Measurements from ENCODE around the gene MID2. TPM values are rescaled to one million over a fixed set of nuclear protein-coding genes. Genes with fewer than 3 reads are reported as not detected.
"Not testable (repeated sequence)": the region's sequence is repeated elsewhere in the genome, so short reads cannot be mapped to it uniquely, and the experiment has no call there.

Gene MID2, protein sequence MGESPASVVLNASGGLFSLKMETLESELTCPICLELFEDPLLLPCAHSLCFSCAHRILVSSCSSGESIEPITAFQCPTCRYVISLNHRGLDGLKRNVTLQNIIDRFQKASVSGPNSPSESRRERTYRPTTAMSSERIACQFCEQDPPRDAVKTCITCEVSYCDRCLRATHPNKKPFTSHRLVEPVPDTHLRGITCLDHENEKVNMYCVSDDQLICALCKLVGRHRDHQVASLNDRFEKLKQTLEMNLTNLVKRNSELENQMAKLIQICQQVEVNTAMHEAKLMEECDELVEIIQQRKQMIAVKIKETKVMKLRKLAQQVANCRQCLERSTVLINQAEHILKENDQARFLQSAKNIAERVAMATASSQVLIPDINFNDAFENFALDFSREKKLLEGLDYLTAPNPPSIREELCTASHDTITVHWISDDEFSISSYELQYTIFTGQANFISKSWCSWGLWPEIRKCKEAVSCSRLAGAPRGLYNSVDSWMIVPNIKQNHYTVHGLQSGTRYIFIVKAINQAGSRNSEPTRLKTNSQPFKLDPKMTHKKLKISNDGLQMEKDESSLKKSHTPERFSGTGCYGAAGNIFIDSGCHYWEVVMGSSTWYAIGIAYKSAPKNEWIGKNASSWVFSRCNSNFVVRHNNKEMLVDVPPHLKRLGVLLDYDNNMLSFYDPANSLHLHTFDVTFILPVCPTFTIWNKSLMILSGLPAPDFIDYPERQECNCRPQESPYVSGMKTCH
- 17.7 TPM for total RNA-seq

DNA sequence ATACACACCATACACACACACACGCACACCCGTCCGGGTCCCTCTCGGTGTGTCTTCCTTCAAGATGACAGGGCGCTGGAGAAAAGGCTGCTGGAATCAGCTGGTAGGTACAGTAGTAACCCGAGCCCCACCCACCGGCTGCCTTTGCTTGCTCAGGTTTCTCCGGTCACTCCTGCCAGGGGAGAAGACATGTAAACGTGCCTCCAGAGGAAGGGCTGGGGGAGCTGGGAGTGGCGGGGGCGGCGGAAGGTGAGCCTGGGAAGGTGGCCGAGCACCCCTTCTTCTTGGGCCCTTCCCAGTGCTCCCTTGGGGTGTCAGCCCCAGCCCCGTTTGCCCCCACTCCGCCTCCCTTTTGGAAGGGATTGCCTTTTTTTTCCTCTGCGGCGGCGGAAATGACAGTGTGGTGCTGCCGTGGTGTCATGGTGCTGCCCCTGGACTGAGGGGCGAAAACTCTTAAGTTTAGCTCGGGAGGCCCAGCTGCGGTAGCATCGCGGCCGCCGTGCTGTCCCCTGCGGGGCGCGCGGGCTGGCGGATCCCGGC lies at the start of gene MID2:
TSS of gene MID2 (plus strand) at position 169 of the 540 bp plus-strand sequence. CDS start 561 bp downstream, outside the sequence.
- Histone ChIP-seq H3K9ac (ENCODE audit: low read depth in 1 of 3, low read length in 3 of 3) (peak within 1 kb of the TSS; percentile 66 to 85 (median 81)), H3K27ac (ENCODE audit: low read depth, low read length) (peak within 1 kb of the TSS; percentile 68), H3K36me3 (ENCODE audit: control insufficient read depth in 3 of 3, insufficient read depth in 3 of 3, low read length in 3 of 3) (no peaks in the 10 kb centered on the region), H3K4me1 (ENCODE audit: control insufficient read depth in 3 of 3, insufficient read depth in 3 of 3, low read length in 3 of 3) (peaks cover 4 to 7% (median 7%) of the 10 kb centered on the region in 3 donors), H3K27me3 (ENCODE audit: control insufficient read depth in 3 of 3, insufficient read depth in 3 of 3, low read length in 3 of 3) (no peaks in the 10 kb centered on the region), H3K4me3 (ENCODE audit: low read length in 3 of 3) (peak within 1 kb of the TSS; percentile 57 to 76 (median 70)), H3K9me3 (ENCODE audit: control insufficient read depth in 3 of 3, low read length in 3 of 3) (no peaks in the 10 kb centered on the region)

DNA sequence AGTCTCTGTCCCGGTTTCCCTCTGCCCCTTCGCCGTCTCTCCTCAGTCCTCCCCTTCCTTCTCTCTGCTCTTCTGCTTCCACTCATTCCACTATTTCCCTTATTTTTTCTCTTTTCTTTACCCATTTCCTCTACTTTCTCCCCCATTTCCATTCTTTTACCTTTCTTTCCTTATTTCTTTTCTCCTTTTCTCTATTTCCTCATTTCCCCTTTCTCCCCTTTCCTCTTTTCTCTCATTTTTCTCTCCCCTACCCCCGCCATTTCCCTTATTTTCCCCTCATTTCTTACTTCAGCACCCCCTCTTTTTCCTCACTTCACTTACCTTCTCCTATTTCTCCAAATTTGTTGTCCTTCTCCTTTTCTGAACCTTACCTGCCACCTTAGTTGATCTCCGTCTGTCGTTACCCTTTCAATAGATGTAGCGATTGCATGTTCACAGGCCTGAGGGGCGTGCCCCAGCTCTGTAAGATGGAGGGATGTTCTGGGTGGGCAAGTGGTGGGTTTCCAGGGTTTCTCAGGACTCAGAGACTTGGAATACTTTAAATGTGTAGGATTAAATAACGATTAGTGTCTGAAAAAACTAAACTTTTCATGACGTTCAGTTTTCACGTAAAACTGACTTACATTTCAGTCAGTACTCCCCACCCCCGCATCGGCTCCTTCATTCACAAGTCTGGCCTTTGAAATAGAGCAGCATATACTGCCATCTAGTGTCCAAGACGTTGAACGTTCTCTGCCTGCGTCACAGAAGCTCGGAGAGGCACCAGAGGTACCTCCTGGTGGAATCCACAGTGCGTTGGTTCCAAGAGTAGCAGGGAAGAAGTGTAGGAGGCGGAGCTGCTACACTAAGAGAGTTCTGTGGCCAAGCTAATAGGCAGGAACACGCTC lies 48.8 kb upstream of the MID2 start:
- H3K27ac ChIP-seq (ENCODE audit: low read depth, low read length) = peak overlapping the region; percentile 72
- H3K27me3 ChIP-seq (ENCODE audit: control insufficient read depth in 3 of 3, insufficient read depth in 3 of 3, low read length in 3 of 3) = peaks cover 0 to 10% (median 0%) of the 10 kb centered on the region in 3 donors
- peak overlapping the region; percentile 74 to 80 (median 75) for H3K4me3 ChIP-seq (ENCODE audit: low read length in 3 of 3)
- H3K9ac ChIP-seq (ENCODE audit: low read depth in 1 of 3, low read length in 3 of 3) = peak overlapping the region in 2 of 3 donors; percentile 57 to 86
- H3K9me3 ChIP-seq (ENCODE audit: control insufficient read depth in 3 of 3, low read length in 3 of 3) = no peaks in the 10 kb centered on the region
- peaks cover 11 to 23% (median 13%) of the 10 kb centered on the region in 3 donors for H3K4me1 ChIP-seq (ENCODE audit: control insufficient read depth in 3 of 3, insufficient read depth in 3 of 3, low read length in 3 of 3)
- no peaks in the 10 kb centered on the region for H3K36me3 ChIP-seq (ENCODE audit: control insufficient read depth in 3 of 3, insufficient read depth in 3 of 3, low read length in 3 of 3)

DNA sequence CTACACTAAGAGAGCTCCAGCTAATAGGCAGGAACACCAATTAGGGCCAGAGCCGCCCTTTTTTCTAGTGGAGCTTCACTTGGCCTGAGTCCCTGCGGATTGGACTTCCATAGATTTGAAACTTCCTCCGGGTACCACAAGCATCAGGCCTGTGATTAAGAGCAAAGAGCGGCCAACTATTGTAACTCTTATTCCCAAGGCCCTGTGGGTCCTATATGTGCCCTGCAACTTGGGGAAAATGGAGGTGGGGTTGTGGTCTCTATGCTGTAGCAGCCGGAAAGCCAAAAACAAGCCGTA lies 48.2 kb upstream of the MID2 start, which contains the start of gene NCBP2L:
TSS of gene NCBP2L (plus strand) at position 198 of the 297 bp plus-strand sequence. CDS start 16,488 bp downstream, outside the sequence.
- H3K9ac ChIP-seq (ENCODE audit: low read depth in 1 of 3, low read length in 3 of 3) = peak within 1 kb of the TSS in 1 of 3 donors; percentile 86
- no peaks in the 10 kb centered on the region for H3K36me3 ChIP-seq (ENCODE audit: control insufficient read depth in 3 of 3, insufficient read depth in 3 of 3, low read length in 3 of 3)
- H3K27ac ChIP-seq (ENCODE audit: low read depth, low read length) = peak within 1 kb of the TSS; percentile 72
- H3K4me3 ChIP-seq (ENCODE audit: low read length in 3 of 3) = peak within 1 kb of the TSS; percentile 74 to 80 (median 75)
- peaks cover 11 to 23% (median 13%) of the 10 kb centered on the region in 3 donors for H3K4me1 ChIP-seq (ENCODE audit: control insufficient read depth in 3 of 3, insufficient read depth in 3 of 3, low read length in 3 of 3)
- no peaks in the 10 kb centered on the region for H3K9me3 ChIP-seq (ENCODE audit: control insufficient read depth in 3 of 3, low read length in 3 of 3)
- peaks cover 0 to 10% (median 0%) of the 10 kb centered on the region in 3 donors for H3K27me3 ChIP-seq (ENCODE audit: control insufficient read depth in 3 of 3, insufficient read depth in 3 of 3, low read length in 3 of 3)

DNA sequence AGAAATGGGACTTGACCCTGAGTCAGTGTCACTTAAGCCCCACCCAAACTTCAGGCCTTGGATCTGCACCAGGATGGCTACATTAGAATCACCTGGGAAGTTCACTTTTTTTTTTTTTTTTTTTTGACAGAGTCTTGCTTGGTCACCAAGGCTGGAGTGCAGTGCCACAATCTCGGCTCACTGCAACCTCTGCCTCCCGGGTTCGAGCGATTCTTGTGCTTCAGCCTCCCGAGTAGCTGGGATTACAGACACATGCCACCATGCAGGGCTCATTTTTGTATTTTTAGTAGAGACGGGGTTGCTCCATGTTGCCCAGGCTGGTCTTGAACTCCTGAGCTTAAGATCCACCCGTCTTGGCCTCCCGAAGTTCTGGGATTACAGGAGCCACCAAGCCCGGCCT lies 45.1 kb upstream of the MID2 start:
- H3K4me1 ChIP-seq (ENCODE audit: control insufficient read depth in 3 of 3, insufficient read depth in 3 of 3, low read length in 3 of 3) = peaks cover 3 to 11% (median 4%) of the 10 kb centered on the region in 3 donors
- H3K27ac ChIP-seq (ENCODE audit: low read depth, low read length) = no peak overlapping the region
- H3K27me3 ChIP-seq (ENCODE audit: control insufficient read depth in 3 of 3, insufficient read depth in 3 of 3, low read length in 3 of 3) = peaks cover 0 to 3% (median 0%) of the 10 kb centered on the region in 3 donors
- H3K4me3 ChIP-seq (ENCODE audit: low read length in 3 of 3) = no peak overlapping the region
- H3K9ac ChIP-seq (ENCODE audit: low read depth in 1 of 3, low read length in 3 of 3) = no peak overlapping the region
- no peaks in the 10 kb centered on the region for H3K9me3 ChIP-seq (ENCODE audit: control insufficient read depth in 3 of 3, low read length in 3 of 3)
- H3K36me3 ChIP-seq (ENCODE audit: control insufficient read depth in 3 of 3, insufficient read depth in 3 of 3, low read length in 3 of 3) = no peaks in the 10 kb centered on the region

DNA sequence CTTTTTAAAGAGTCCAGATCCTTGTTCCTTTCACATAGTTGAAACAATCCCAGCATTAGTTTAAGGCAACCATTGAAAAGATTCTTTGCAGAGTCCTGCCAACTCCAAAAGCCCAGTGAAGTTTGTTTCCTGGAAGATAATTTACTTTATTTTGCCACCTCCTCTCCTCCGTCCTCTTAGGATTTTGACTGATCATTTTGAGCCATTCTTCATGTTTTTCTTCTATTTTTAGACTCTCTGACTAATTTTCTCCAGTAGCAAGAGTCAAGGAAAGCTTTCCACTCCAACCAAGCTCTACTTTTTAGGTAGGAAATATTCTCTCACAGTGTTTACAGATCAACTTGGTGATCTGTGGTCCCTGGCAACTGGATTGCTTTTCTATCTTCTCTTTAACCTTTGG lies 37.8 kb upstream of the MID2 start:
- H3K4me3 ChIP-seq (ENCODE audit: low read length in 3 of 3) = no peak overlapping the region
- peaks cover 0 to 4% (median 0%) of the 10 kb centered on the region in 3 donors for H3K4me1 ChIP-seq (ENCODE audit: control insufficient read depth in 3 of 3, insufficient read depth in 3 of 3, low read length in 3 of 3)
- H3K9me3 ChIP-seq (ENCODE audit: control insufficient read depth in 3 of 3, low read length in 3 of 3) = no peaks in the 10 kb centered on the region
- no peak overlapping the region for H3K9ac ChIP-seq (ENCODE audit: low read depth in 1 of 3, low read length in 3 of 3)
- no peak overlapping the region for H3K27ac ChIP-seq (ENCODE audit: low read depth, low read length)
- H3K36me3 ChIP-seq (ENCODE audit: control insufficient read depth in 3 of 3, insufficient read depth in 3 of 3, low read length in 3 of 3) = no peaks in the 10 kb centered on the region
- no peaks in the 10 kb centered on the region for H3K27me3 ChIP-seq (ENCODE audit: control insufficient read depth in 3 of 3, insufficient read depth in 3 of 3, low read length in 3 of 3)

DNA sequence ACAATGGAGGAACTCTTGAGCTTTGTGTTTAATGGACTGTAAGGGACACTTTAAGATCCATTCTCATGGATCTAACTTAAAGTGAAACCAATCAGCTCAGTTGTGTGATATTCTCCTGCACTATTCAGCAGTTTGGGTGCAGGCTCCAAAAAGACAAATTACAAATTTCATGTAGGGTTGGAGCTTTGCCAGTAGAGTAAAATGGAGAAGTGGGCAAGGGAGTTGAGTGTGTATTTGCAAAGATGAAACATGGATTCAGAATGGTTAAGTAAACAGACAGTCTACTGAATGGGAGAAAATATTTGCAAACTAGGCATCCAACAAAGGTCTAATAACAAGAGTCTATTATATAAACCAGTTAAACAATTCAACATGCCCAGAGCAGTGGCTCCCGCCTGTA lies 21.2 kb upstream of the MID2 start:
- Histone ChIP-seq H3K4me1 (ENCODE audit: control insufficient read depth in 3 of 3, insufficient read depth in 3 of 3, low read length in 3 of 3) (no peaks in the 10 kb centered on the region), H3K36me3 (ENCODE audit: control insufficient read depth in 3 of 3, insufficient read depth in 3 of 3, low read length in 3 of 3) (no peaks in the 10 kb centered on the region), H3K27me3 (ENCODE audit: control insufficient read depth in 3 of 3, insufficient read depth in 3 of 3, low read length in 3 of 3) (no peaks in the 10 kb centered on the region), H3K4me3 (ENCODE audit: low read length in 3 of 3) (no peak overlapping the region), H3K9ac (ENCODE audit: low read depth in 1 of 3, low read length in 3 of 3) (no peak overlapping the region), H3K9me3 (ENCODE audit: control insufficient read depth in 3 of 3, low read length in 3 of 3) (no peaks in the 10 kb centered on the region), H3K27ac (ENCODE audit: low read depth, low read length) (no peak overlapping the region)

DNA sequence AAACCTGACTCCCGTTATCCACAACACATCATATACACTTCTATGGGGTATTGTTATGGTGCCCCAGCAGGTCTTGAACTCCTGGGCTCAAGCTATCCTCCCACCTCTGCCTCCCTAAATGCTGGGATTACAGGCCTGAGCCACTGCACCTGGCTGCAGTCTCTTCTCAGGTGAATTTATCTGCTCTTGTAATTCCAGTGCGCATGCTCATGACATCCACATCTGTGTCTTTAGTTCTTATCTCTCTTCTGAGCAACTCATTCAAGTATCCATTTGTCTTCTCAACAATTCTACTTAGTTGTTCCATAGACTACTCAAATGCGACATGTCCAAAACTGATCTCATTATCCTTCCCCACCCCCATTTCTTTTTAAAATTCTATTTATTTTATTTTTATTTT lies 20.5 kb upstream of the MID2 start:
- H3K9ac ChIP-seq (ENCODE audit: low read depth in 1 of 3, low read length in 3 of 3) = no peak overlapping the region
- no peak overlapping the region for H3K4me3 ChIP-seq (ENCODE audit: low read length in 3 of 3)
- no peak overlapping the region for H3K27ac ChIP-seq (ENCODE audit: low read depth, low read length)
- no peaks in the 10 kb centered on the region for H3K36me3 ChIP-seq (ENCODE audit: control insufficient read depth in 3 of 3, insufficient read depth in 3 of 3, low read length in 3 of 3)
- no peaks in the 10 kb centered on the region for H3K4me1 ChIP-seq (ENCODE audit: control insufficient read depth in 3 of 3, insufficient read depth in 3 of 3, low read length in 3 of 3)
- no peaks in the 10 kb centered on the region for H3K9me3 ChIP-seq (ENCODE audit: control insufficient read depth in 3 of 3, low read length in 3 of 3)
- no peaks in the 10 kb centered on the region for H3K27me3 ChIP-seq (ENCODE audit: control insufficient read depth in 3 of 3, insufficient read depth in 3 of 3, low read length in 3 of 3)

DNA sequence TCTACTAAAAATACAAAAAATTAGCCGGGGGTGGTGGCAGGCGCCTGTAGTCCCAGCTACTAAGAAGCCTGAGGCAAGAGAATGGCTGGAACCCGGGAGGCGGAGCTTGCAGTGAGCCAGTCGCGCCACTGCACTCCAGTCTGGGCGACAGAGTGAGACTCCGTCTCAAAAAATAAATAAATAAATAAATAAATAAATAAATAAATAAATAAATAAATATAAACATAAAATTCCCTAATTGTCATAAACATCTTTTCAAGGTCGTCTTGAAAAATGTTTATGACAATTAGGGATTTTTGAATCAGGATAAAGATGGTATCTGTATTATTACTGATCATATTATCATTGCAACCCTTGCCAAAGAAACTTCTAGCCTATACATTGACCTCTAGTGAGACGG lies 15.6 kb upstream of the MID2 start:
- H3K9ac ChIP-seq (ENCODE audit: low read depth in 1 of 3, low read length in 3 of 3); H3K36me3 ChIP-seq (ENCODE audit: control insufficient read depth in 3 of 3, insufficient read depth in 3 of 3, low read length in 3 of 3); H3K9me3 ChIP-seq (ENCODE audit: control insufficient read depth in 3 of 3, low read length in 3 of 3); H3K4me1 ChIP-seq (ENCODE audit: control insufficient read depth in 3 of 3, insufficient read depth in 3 of 3, low read length in 3 of 3); H3K27me3 ChIP-seq (ENCODE audit: control insufficient read depth in 3 of 3, insufficient read depth in 3 of 3, low read length in 3 of 3); H3K4me3 ChIP-seq (ENCODE audit: low read length in 3 of 3); H3K27ac ChIP-seq (ENCODE audit: low read depth, low read length): not testable (repeated sequence)

DNA sequence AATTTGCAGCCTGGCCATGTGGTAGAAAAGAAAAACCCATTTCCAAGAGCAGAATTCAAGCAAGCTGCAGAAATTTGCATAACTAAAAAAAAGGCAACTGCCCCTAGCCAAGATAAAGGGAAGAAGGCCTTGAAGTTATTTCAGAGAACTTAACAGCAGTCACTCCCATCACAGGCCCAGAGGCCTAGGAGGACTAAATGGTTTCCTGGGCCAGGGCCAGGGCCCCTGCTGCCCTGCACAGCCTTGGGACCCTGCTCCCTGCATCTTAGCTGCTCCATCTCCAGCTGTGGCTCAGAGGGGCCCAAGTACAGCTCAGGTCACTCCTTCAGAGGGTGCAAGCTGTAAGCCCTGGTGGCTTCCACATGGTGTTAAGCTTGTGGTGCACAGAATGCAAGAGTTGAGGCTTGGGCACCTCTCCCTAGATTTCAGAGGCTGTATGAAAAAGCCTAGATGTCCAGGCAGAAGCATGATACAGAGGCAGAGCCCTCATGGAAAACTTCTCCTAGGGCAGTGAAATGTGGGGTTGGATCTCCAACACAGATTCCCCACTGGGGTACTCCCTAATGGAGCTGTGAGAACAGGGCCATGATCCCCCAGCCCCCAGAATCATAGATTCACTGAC lies 6.7 kb upstream of the MID2 start:
- Histone ChIP-seq H3K27ac (ENCODE audit: low read depth, low read length) (no peak overlapping the region), H3K27me3 (ENCODE audit: control insufficient read depth in 3 of 3, insufficient read depth in 3 of 3, low read length in 3 of 3) (no peaks in the 10 kb centered on the region), H3K36me3 (ENCODE audit: control insufficient read depth in 3 of 3, insufficient read depth in 3 of 3, low read length in 3 of 3) (no peaks in the 10 kb centered on the region)

More for the DNA sequence above, 6.7 kb upstream of the MID2 start:
- H3K4me1 ChIP-seq (ENCODE audit: control insufficient read depth in 3 of 3, insufficient read depth in 3 of 3, low read length in 3 of 3) = no peaks in the 10 kb centered on the region
- H3K9me3 ChIP-seq (ENCODE audit: control insufficient read depth in 3 of 3, low read length in 3 of 3) = peaks cover 0 to 2% (median 0%) of the 10 kb centered on the region in 3 donors
- H3K9ac ChIP-seq (ENCODE audit: low read depth in 1 of 3, low read length in 3 of 3) = no peak overlapping the region
- no peak overlapping the region for H3K4me3 ChIP-seq (ENCODE audit: low read length in 3 of 3)
